ENCODE measurements around the gene SLC10A6. TPM values are rescaled to one million over a fixed set of nuclear protein-coding genes. Genes with fewer than 3 reads are reported as not detected.

Gene SLC10A6
- total RNA-seq, 1 donor from 2014 or later: 12.1 TPM

Other genes starting within 250 kb of the SLC10A6 start
- gene C4orf36, start 43.0 kb upstream of the SLC10A6 start, total RNA-seq: 1.8 and 2.4 TPM in 2 replicates
- gene AFF1, start 85.6 kb upstream of the SLC10A6 start, total RNA-seq: 9.2 and 11.9 TPM in 2 replicates